HG03135 (cell line): ENCODE results near the gene MPRIP.

Source experiments
- ATAC-seq: cut with Tn5 transposase; IDR thresholded peaks from one replicate; pipeline ENCODE4 v1.9.1; 2021; ENCODE audit warnings: mild to moderate bottlenecking, moderate library complexity; ENCODE audit not compliant: unreplicated experiment

The MPRIP gene

GRCh38 chr17:17064322-17064721 is 22.1 kb downstream of the MPRIP start:
- no peak for ATAC-seq

- ATAC-seq = no peak
Measured at GRCh38 chr17:17066021-17066420, 23.8 kb downstream of the MPRIP start.

- ATAC-seq = no peak
Measured at GRCh38 chr17:17067257-17067656, 25.0 kb downstream of the MPRIP start.

GRCh38 chr17:17069849-17070248 is 27.6 kb downstream of the MPRIP start:
- ATAC-seq = no peak

GRCh38 chr17:17070931-17071330 is 28.7 kb downstream of the MPRIP start:
- no peak for ATAC-seq

GRCh38 chr17:17071531-17072360 is 29.5 kb downstream of the MPRIP start:
- no peak for ATAC-seq

- ATAC-seq = no peak
Measured at GRCh38 chr17:17072546-17072945, 30.3 kb downstream of the MPRIP start.

- no peak for ATAC-seq
Measured at GRCh38 chr17:17073030-17073564, 30.8 kb downstream of the MPRIP start.

- no peak for ATAC-seq
Measured at GRCh38 chr17:17073581-17074403, 31.5 kb downstream of the MPRIP start.

- no peak for ATAC-seq
Measured at GRCh38 chr17:17075125-17075781, 33.0 kb downstream of the MPRIP start.

GRCh38 chr17:17076066-17076465 is 33.8 kb downstream of the MPRIP start:
- no peak for ATAC-seq

- no peak for ATAC-seq
Measured at GRCh38 chr17:17077101-17077500, 34.8 kb downstream of the MPRIP start.

GRCh38 chr17:17077861-17078732 is 35.8 kb downstream of the MPRIP start:
- no peak for ATAC-seq

- ATAC-seq = no peak
Measured at GRCh38 chr17:17078832-17079231, 36.6 kb downstream of the MPRIP start.

- ATAC-seq = no peak
Measured at GRCh38 chr17:17079336-17079735, 37.1 kb downstream of the MPRIP start.

- ATAC-seq = no peak
Measured at GRCh38 chr17:17079761-17080160, 37.5 kb downstream of the MPRIP start.

- no peak for ATAC-seq
Measured at GRCh38 chr17:17080181-17080631, 37.9 kb downstream of the MPRIP start.

GRCh38 chr17:17080781-17081180 is 38.5 kb downstream of the MPRIP start:
- ATAC-seq = no peak

- no peak for ATAC-seq
Measured at GRCh38 chr17:17081304-17081940, 39.2 kb downstream of the MPRIP start.

GRCh38 chr17:17082878-17083277 is 40.6 kb downstream of the MPRIP start:
- ATAC-seq = no peak
